Effector memory CD8-positive, alpha-beta T cell (primary cell): ENCODE measurements around the gene ERFL.

Experiments
- ATAC-seq: fragments of 150-1000 bp; cut with Tn5 transposase; replicated peaks from 2 replicates; pipeline ENCODE4 v1.10.0; 2021; ENCODE audit warnings: mild to moderate bottlenecking, moderate library complexity
- DNase-seq, 3 experiments: peaks; one replicate each; pipeline ENCODE4 v3.0.0; 2021
- H3K27ac Mint-ChIP-seq, 2 donors: one replicate each; pipeline ENCODE4 v1.8.0; 2022; ENCODE audit warnings: mild to moderate bottlenecking in 2 of 2, mixed read lengths in 2 of 2, moderate library complexity in 2 of 2
- H3K27me3 Mint-ChIP-seq, 2 donors: one replicate each; pipeline ENCODE4 v1.8.0; 2022; ENCODE audit warnings: mixed read lengths in 2 of 2
- H3K36me3 Mint-ChIP-seq: one replicate; pipeline ENCODE4 v1.8.0; 2022; ENCODE audit warnings: mild to moderate bottlenecking, moderate library complexity, mixed read lengths; ENCODE audit not compliant: insufficient read depth
- H3K4me1 Mint-ChIP-seq, 2 donors: one replicate each; pipeline ENCODE4 v1.8.0; 2022; ENCODE audit warnings: low read depth in 2 of 2, mixed read lengths in 2 of 2
- H3K4me3 Mint-ChIP-seq, 2 donors: one replicate each; pipeline ENCODE4 v1.8.0; 2022; ENCODE audit warnings: mild to moderate bottlenecking in 2 of 2, mixed read lengths in 2 of 2, moderate library complexity in 2 of 2
- H3K9me3 Mint-ChIP-seq, 2 donors: one replicate each; pipeline ENCODE4 v1.8.0; 2022; ENCODE audit warnings: mixed read lengths in 2 of 2

The ERFL gene

DNA sequence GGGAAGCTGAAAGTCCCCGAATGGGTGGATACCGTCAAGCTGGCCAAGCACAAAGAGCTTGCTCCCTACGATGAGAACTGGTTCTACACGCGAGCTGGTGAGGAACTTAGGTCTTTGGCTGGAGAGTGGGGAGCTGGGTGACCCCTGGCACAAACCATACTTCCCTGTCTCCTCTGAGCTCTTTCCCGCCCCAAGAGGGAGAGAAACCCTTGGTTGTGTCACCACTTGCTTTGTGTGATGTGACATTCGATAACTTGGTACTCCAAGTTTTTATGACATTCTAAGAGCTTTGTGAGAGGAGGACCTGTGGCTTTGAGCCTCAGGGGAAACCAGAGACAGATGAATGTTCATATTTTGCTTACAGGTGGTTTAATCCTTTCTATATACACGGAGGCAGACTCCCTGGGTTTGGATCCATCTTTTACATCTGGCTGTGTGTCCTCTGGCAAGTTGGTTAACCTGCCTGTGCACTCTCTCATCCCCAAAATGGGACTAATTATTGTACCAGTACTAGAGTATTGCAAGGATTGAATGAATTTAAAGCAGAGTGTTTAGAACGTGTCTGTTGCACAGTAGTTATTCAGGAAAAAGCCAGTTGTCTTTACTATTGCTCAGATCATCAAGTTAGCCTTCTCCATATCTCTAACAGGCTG, 67.0 kb downstream of the ERFL start:
- Mint-ChIP-seq H3K4me1 (peaks cover 38 to 42% of the 10 kb centered on the region in 2 donors), H3K27me3 (no peaks in the 10 kb centered on the region), H3K36me3 (peaks cover 66% of the 10 kb centered on the region), H3K27ac (peak overlapping the region; percentile 81 to 90), H3K4me3 (peak overlapping the region; percentile 81 to 89), H3K9me3 (no peaks in the 10 kb centered on the region)
- ATAC-seq (no peak), DNase-seq (no peak)

DNA sequence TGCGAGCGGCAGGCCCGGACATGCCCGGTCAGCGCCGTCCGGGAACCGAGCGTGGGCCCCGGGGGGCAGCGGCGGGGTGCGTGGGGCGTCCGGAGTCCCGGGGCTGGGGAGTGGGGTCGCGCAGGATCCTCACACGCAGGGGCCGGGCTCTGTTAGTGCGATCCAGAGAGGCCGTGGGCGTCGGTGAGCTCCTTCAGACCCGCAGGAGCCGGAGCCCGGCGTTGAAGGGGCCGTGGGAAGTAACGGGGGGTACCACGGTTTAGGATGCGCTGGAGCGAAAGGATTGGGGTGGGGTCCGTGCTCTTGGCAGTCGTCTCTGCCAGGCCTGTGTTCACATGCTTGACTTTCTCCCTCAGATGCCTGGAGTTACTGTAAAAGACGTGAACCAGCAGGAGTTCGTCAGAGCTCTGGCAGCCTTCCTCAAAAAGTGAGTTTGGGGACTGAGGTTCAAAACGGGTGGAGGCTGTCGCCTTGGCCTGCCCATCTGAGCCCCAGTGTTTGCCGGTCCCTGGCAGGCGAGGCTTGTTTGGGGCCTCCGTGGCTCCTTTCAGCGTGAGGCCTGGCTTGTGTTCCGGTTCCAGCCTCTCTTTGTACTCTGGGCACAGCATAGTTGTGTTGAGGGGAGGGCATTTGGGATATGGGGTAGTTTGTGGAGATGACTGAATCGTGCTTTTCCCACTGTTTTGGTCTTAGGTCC, 67.7 kb downstream of the ERFL start:
- DNase-seq (peak in 1 of 3 experiments; percentile 35), ATAC-seq (no peak)
- Mint-ChIP-seq H3K4me1 (peaks cover 37 to 39% of the 10 kb centered on the region in 2 donors), H3K4me3 (peak overlapping the region; percentile 81 to 89), H3K36me3 (peaks cover 61% of the 10 kb centered on the region), H3K27ac (peak overlapping the region; percentile 81 to 90), H3K9me3 (no peaks in the 10 kb centered on the region), H3K27me3 (no peaks in the 10 kb centered on the region)

DNA sequence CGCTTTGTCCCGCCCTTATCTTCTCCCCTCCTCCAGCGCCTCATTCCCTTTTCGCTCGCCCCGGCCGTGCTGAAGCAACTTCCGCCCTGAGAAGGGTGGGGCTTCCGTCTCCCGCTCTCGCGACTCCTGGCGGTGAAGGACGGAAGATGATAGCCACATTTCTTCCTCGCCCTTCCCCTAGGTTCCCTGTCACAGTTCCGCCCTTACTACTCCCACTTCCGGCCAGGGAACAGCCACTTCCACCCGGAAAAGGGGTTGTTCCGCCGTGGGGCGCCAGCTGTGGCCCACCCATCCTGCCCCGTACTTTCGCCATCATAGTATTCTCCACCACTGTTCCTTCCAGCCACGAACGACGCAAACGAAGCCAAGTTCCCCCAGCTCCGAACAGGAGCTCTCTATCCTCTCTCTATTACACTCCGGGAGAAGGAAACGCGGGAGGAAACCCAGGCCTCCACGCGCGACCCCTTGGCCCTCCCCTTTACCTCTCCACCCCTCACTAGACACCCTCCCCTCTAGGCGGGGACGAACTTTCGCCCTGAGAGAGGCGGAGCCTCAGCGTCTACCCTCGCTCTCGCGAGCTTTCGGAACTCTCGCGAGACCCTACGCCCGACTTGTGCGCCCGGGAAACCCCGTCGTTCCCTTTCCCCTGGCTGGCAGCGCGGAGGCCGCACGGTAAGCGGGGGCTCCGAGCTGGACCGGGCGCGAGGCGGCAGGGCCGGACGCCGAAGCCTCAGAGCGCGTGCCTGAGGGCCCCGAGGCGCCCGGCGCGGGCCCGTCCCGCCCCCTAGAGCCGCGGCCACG, 68.4 kb downstream of the ERFL start, which contains the start of gene RPS19:
Gene RPS19, plus strand, starts transcription at position 638 of the 801 bp plus-strand sequence. CDS start 520 bp downstream, outside the sequence.
- peak; percentile 82 for ATAC-seq
- peaks cover 4 to 5% of the 10 kb centered on the region in 2 donors for H3K27me3 Mint-ChIP-seq
- DNase-seq: peak; percentile 98 to 99 (median 98)
- peaks cover 53% of the 10 kb centered on the region for H3K36me3 Mint-ChIP-seq
- peak within 1 kb of the TSS; percentile 81 to 89 for H3K4me3 Mint-ChIP-seq
- no peaks in the 10 kb centered on the region for H3K9me3 Mint-ChIP-seq
- peak within 1 kb of the TSS; percentile 81 to 90 for H3K27ac Mint-ChIP-seq
- H3K4me1 Mint-ChIP-seq: peaks cover 37 to 39% of the 10 kb centered on the region in 2 donors

DNA sequence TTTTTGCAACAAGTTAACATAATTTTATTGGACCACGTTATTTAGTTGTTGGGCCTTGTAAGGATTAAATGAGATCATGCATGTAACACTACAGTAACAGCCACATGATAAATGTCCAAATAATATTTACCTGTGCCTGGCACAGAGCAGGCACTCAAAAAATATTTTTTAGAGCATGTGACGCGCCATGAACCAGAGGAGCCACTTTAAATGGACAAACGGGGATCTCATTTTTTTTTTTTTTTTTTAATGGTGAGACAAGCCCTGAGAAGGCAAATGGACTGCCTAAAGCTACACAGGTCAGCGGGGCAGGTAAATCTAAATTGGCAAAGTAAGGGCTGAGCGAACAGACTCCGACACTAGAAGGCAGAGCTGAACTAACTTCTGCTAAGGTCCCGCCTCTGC, 69.0 kb downstream of the ERFL start:
- ATAC-seq (no peak), DNase-seq (no peak)
- Mint-ChIP-seq H3K36me3 (peaks cover 47% of the 10 kb centered on the region), H3K9me3 (no peaks in the 10 kb centered on the region), H3K4me1 (peaks cover 35 to 37% of the 10 kb centered on the region in 2 donors), H3K4me3 (peak overlapping the region; percentile 81 to 89), H3K27ac (peak overlapping the region; percentile 81 to 90), H3K27me3 (peaks cover 10 to 11% of the 10 kb centered on the region in 2 donors)
